Measurements from ENCODE around the gene FBXO38.
A peak's percentile ranks its signal among the peaks of the same experiment; 100 is the strongest.
"Not testable (repeated sequence)": the region's sequence is repeated elsewhere in the genome, so short reads cannot be mapped to it uniquely, and the experiment has no call there.

FBXO38 gene

DNA sequence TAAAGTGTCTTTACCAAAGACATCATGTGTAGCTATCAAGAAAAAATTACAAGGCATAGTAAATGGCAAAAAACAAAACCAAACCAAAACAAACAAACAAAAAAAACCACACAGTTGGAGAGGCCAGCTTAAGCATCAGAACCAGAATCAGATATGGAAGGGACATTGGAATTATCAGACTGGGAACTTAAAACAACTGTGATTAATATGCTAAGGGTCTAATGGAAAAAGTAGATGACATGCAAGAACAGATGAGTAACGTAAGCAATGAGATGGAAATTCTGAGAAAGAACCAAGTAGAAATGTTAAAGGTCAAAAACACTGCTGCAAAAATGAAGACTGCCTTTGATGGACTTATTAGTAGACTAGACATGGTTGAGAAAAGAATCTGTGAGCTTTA, 75.9 kb downstream of the FBXO38 start:
- no peak overlapping the region for H3K4me3 ChIP-seq (ENCODE audit: control insufficient read depth, low read depth, low read length)
- no peak for DNase-seq (ENCODE audit: low read depth)
- TF ChIP-seq, protein P1, sequence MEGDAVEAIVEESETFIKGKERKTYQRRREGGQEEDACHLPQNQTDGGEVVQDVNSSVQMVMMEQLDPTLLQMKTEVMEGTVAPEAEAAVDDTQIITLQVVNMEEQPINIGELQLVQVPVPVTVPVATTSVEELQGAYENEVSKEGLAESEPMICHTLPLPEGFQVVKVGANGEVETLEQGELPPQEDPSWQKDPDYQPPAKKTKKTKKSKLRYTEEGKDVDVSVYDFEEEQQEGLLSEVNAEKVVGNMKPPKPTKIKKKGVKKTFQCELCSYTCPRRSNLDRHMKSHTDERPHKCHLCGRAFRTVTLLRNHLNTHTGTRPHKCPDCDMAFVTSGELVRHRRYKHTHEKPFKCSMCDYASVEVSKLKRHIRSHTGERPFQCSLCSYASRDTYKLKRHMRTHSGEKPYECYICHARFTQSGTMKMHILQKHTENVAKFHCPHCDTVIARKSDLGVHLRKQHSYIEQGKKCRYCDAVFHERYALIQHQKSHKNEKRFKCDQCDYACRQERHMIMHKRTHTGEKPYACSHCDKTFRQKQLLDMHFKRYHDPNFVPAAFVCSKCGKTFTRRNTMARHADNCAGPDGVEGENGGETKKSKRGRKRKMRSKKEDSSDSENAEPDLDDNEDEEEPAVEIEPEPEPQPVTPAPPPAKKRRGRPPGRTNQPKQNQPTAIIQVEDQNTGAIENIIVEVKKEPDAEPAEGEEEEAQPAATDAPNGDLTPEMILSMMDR (conservative IDR thresholded peaks at IDR 0.05; ENCODE audit: control insufficient read depth, insufficient read depth, low read depth, low read length), result no peak

DNA sequence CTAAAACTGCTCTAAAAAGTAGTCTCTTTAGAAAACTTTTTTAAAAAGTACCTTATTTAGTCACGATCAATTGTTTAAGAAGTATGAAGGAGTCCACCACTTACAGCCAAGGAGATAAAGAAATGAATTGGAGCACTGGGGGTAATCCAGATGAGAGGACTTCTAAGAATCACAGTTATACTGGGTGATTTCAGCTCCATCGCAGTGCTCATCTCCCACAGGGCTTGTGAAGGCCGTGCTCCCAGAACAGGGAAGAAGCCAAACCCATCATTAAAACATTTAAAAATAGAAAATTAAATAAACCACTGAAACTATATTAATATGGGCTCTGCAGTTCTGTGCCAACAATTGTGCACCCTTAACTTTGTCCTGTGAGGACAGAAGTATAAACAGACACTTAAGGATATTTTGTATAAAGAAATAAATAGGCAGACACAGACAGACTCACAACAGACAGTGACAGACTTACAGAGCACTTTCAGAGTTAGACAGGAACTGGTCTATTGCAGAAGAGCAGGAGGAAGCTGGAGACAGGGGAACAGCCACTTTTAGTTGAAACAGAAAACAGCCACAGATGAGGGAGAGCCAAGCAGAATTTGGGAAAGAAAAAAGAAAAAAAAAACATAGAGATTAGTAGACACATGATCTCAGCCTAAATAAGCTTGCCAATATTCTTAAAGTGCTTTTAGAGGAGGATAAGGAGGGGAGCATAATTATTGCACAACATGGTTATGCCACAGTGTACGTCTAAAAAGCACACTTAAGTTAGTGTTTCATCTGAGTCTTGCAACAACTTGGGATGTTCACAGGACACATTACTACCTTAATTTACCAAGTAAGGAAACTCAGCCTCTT, 81.8 kb downstream of the FBXO38 start:
- no peak overlapping the region for H3K4me3 ChIP-seq (ENCODE audit: control insufficient read depth, low read depth, low read length)
- DNase-seq (ENCODE audit: low read depth), result no peak
- TF ChIP-seq, protein P1 (conservative IDR thresholded peaks at IDR 0.05; ENCODE audit: control insufficient read depth, insufficient read depth, low read depth, low read length), result no peak

- DNase-seq (ENCODE audit: low read depth), result no peak
- no peak overlapping the region for H3K4me3 ChIP-seq (ENCODE audit: control insufficient read depth, low read depth, low read length)
- TF ChIP-seq, protein P1 (conservative IDR thresholded peaks at IDR 0.05; ENCODE audit: control insufficient read depth, insufficient read depth, low read depth, low read length), result no peak
These were observed 82.5 kb downstream of the FBXO38 start for GRCh38 chr5:148466236-148466580.

DNA sequence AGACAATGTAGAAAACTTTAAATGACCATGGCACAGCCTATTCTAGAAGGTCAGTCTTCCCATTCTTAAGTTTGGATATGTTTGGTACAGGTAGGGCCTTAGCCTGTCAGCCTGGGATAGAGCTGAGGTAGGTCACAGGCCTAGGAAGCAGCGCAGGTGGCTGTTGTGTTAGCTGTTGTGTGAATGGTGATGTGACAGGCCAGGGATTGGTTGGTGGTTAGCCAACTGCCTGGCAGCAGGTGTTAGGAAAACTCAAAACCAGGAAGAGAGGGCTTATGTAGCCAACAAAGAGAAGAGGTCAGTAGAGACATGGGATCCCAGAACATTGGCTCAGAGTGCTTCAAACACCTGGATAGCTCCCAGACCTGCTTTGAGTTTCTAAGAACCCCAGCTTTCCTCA, 84.2 kb downstream of the FBXO38 start:
- H3K4me3 ChIP-seq (ENCODE audit: control insufficient read depth, low read depth, low read length), result no peak overlapping the region
- TF ChIP-seq, protein P1 (conservative IDR thresholded peaks at IDR 0.05; ENCODE audit: control insufficient read depth, insufficient read depth, low read depth, low read length), result no peak
- no peak for DNase-seq (ENCODE audit: low read depth)

DNA sequence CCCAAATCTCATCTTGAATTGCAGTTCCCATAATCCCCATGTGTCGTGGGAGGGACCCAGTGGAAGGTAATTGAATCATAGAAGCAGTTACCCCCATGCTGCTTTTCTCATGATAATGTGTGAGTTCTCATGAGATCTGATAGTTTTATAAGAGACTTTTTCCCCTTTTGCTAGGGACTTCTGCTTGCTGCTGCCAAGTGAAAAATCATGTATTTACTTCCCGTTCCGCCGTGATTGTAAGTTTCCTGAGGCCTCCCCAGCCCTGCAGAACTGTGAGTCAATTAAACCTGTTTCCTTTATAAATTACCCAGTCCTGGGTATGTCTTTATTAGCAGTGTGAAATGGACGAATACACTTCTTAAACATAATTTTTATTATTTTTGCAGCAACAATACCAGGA, 85.0 kb downstream of the FBXO38 start:
- not testable (repeated sequence) for H3K4me3 ChIP-seq (ENCODE audit: control insufficient read depth, low read depth, low read length); DNase-seq (ENCODE audit: low read depth)

DNA sequence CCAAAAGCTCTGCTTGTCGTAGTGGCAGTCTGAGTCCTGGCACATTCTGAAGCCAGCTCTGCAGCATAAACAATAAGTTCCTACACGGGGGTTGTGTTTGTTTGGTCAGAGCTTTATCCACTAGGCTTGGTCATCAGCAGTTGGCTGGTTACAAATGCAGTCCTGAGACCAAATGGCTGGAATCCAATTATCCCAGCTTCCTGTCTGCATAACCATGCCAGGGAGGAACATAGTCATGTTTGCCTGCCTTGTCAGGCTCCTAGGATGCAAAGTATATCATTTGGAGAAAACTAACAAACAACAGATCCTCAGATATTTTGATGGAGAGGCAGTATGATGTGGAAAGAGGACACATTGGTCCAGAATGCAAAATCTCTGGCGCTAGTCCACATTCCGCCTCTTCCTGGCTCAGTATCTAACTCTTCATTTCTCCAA, 85.8 kb downstream of the FBXO38 start:
- H3K4me3 ChIP-seq (ENCODE audit: control insufficient read depth, low read depth, low read length), result no peak overlapping the region
- TF ChIP-seq, protein P1 (conservative IDR thresholded peaks at IDR 0.05; ENCODE audit: control insufficient read depth, insufficient read depth, low read depth, low read length), result no peak
- peak; percentile 87 for DNase-seq (ENCODE audit: low read depth)

DNA sequence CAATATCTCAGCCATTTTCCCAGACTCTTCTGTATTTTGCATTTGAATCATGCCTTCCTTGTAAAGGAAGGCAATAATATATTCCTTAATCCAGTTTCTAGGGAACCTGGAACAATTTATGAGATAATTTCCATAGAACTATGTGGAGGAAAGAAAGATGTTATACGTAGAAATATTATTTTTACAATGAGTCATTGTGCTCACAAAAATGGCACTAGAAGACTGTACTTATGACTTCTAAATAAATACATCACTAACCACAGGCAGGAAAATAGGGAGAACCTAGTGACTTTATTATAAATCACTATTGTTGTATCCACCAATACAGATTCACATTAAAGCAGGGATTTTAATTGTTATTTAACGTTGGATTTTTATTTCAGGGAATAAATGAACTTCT, 87.6 kb downstream of the FBXO38 start:
- TF ChIP-seq, protein P1 (conservative IDR thresholded peaks at IDR 0.05; ENCODE audit: control insufficient read depth, insufficient read depth, low read depth, low read length), result no peak
- DNase-seq (ENCODE audit: low read depth), result peak; percentile 17
- no peak overlapping the region for H3K4me3 ChIP-seq (ENCODE audit: control insufficient read depth, low read depth, low read length)

All from fibroblast of mammary gland (primary cell).